Cardiac septum (tissue), 1 donor: ENCODE measurements around the gene CEACAM19. TPM values are rescaled to one million over a fixed set of nuclear protein-coding genes. Genes with fewer than 3 reads are reported as not detected.

Source experiments
- microRNA-seq: library from miRNA; unstranded; fragments of <30 nt; microRNA quantifications from one replicate; pipeline ENCODE4 v1.2.0, GENCODE V29; 2020
- total RNA-seq: library from RNA; stranded (reverse); fragmentation: NEBNext Ultra II Directional; extraction: Animal tissue kit (Norgen Biotek cat#: 25700); gene quantifications from one replicate; pipeline ENCODE4 v1.2.1, GENCODE V29; 2021
- donor health status: DM: no; HTN: no; CAD: no.

Gene CEACAM19
- total RNA-seq, 1 donor from 2014 or later, result 7.6 TPM

Small RNA genes within 50 kb of the gene (microRNA-seq; reads per million reads assigned to microRNA genes)
- gene MIR4531, result not detected

Other genes with a start within 250 kb of the CEACAM19 start
- gene ZNF229, start 223.0 kb upstream of the CEACAM19 start, total RNA-seq, result 7.1 TPM
- 3.7 TPM for gene ZNF180, start 171.0 kb upstream of the CEACAM19 start, total RNA-seq
- gene CEACAM20, start 141.8 kb upstream of the CEACAM19 start, total RNA-seq, result not detected
- not detected for gene IGSF23, start 57.9 kb upstream of the CEACAM19 start, total RNA-seq
- gene PVR, start 27.6 kb upstream of the CEACAM19 start, total RNA-seq, result 44.0 TPM
- not detected for gene CEACAM16, start 27.7 kb downstream of the CEACAM19 start, total RNA-seq
- 41.5 TPM for gene BCL3, start 77.2 kb downstream of the CEACAM19 start, total RNA-seq
- gene CBLC, start 106.4 kb downstream of the CEACAM19 start, total RNA-seq, result not detected
- gene BCAM, start 137.6 kb downstream of the CEACAM19 start, total RNA-seq, result 86.8 TPM
- 60.0 TPM for gene NECTIN2, start 174.8 kb downstream of the CEACAM19 start, total RNA-seq
- gene TOMM40, start 219.8 kb downstream of the CEACAM19 start, total RNA-seq, result 43.0 TPM
- gene APOE, start 234.3 kb downstream of the CEACAM19 start, total RNA-seq, result 26.6 TPM
- 7.3 TPM for gene APOC1, start 243.1 kb downstream of the CEACAM19 start, total RNA-seq